HFF-Myc (cell line): ENCODE data around the gene PDE4B.

Experiments
- DNase-seq: peaks from one replicate; pipeline ENCODE4 v3.0.0-alpha.2; 2011; ENCODE audit warnings: low read depth; ENCODE audit errors: extremely low read depth
- H3K4me3 ChIP-seq: replicated peaks from 2 replicates; pipeline ENCODE4 v1.5.1; 2011; ENCODE audit warnings: low read depth, mild to moderate bottlenecking, control low read depth, low read length
- TF ChIP-seq, protein P1 (sequence below): IDR thresholded peaks from 2 replicates; pipeline ENCODE4 v1.5.1; 2012; ENCODE audit warnings: mild to moderate bottlenecking, low read depth, low read length, control low read depth; ENCODE audit errors: missing control alignments

Gene PDE4B

DNA sequence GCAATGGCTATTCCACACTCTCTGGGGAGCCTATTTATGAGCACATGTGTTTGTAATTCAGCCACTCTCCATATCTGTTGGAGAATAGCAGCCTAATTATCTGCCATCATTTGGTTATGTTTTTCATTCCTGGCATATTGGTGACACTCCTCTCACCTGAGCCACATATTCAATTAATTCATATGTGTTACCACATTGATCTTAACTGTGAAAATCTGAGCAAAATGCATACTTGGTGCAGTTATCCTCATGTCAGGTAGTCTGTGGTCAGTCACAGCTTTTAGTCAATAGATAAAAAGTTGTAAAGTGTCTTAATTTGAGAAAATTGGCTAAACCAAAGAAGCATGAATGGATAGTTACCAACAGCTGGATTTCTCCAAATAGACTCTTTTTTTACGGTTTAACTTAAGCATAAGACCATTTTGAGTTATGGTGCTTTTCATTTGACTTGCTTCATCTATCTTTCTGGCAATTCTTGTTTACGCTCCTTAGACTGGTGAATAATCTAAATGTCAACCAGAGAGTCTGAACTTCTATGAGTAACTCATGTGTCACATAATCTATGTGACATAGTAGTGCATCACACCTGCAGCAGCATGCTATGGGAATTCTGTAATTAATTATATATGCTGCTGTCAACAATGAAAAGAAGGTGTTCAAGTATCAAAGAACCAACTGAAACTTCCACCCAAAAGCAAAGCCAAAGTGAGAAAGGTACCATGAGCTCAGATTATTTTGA is 553.5 kb downstream of the PDE4B start:
- TF ChIP-seq, protein P1, sequence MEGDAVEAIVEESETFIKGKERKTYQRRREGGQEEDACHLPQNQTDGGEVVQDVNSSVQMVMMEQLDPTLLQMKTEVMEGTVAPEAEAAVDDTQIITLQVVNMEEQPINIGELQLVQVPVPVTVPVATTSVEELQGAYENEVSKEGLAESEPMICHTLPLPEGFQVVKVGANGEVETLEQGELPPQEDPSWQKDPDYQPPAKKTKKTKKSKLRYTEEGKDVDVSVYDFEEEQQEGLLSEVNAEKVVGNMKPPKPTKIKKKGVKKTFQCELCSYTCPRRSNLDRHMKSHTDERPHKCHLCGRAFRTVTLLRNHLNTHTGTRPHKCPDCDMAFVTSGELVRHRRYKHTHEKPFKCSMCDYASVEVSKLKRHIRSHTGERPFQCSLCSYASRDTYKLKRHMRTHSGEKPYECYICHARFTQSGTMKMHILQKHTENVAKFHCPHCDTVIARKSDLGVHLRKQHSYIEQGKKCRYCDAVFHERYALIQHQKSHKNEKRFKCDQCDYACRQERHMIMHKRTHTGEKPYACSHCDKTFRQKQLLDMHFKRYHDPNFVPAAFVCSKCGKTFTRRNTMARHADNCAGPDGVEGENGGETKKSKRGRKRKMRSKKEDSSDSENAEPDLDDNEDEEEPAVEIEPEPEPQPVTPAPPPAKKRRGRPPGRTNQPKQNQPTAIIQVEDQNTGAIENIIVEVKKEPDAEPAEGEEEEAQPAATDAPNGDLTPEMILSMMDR, result no peak
- H3K4me3 ChIP-seq, result no peak overlapping the region
- DNase-seq, result no peak

DNA sequence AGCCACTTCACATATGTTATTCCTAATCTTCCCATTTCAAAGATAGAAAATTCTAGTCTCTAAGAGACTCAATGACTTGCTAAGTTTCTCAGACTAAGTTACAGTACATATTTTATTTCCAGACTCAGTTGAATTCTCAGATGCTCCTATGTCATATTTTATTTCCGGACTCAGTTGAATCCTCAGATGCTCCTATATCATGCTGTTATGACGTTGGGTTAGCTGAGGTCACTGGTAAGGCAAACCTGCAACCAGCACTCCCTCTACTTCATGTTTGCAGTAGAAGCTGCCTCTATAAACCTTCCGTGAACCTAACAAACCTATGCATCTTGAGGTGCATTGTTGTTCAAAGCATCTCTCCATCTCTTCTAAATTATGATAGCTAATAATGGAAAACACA is 554.2 kb downstream of the PDE4B start:
- H3K4me3 ChIP-seq, result no peak overlapping the region
- TF ChIP-seq, protein P1, result no peak
- DNase-seq, result no peak

- H3K4me3 ChIP-seq, result no peak overlapping the region
- DNase-seq, result no peak
- TF ChIP-seq, protein P1, result no peak
Measured at GRCh38 chr1:66348776-66349175, 556.1 kb downstream of the PDE4B start.

DNA sequence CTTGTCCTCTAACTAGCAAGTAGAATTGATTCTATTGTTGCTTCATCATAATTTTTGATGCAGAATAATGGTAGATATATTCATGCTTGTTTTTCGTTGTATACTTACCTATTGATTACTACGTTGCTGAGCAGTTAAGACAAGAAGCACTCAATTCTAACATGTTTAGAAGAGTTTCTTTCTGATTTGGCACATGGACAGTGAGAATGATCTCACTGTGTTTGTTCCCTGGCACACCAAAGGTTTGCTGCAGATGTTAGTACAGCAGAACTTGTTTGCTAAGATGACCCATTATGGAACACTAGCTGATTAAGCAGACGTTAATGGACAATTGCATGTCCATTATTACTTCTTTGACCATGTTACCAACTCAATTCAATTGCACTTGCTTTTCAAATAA is 556.5 kb downstream of the PDE4B start:
- TF ChIP-seq, protein P1, result no peak
- no peak for DNase-seq
- H3K4me3 ChIP-seq, result no peak overlapping the region

GRCh38 chr1:66350001-66350547 is 557.4 kb downstream of the PDE4B start:
- TF ChIP-seq, protein P1, result no peak
- no peak for DNase-seq
- H3K4me3 ChIP-seq, result no peak overlapping the region

DNA sequence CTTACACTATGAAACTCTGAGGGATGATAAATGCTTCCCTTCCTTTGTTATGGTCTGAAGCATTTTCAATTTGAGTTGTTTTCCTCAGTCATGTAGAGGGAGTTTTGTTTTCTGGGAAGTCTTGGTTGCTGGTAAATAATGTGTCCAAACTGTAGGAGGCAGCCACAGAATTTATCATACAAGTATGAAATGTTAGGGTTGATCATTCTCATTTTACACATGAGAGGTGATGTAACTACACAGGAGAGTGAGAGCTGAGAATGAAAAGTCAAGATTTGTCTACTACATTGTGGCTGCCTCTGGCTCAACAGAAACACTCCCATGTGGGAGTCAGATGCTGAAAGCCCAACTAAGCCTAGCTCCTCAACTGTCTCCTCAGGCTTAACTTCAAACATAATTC is 558.8 kb downstream of the PDE4B start:
- DNase-seq, result no peak
- TF ChIP-seq, protein P1, result no peak
- no peak overlapping the region for H3K4me3 ChIP-seq
